NCI-H1930 (cell line): ENCODE data around the gene SCAMP5.

Source experiments
- DNase-seq, 2 experiments: peaks; one replicate each; lab custom pipeline; 2025; lab: John Stamatoyannopoulos, UW

SCAMP5 gene, protein sequence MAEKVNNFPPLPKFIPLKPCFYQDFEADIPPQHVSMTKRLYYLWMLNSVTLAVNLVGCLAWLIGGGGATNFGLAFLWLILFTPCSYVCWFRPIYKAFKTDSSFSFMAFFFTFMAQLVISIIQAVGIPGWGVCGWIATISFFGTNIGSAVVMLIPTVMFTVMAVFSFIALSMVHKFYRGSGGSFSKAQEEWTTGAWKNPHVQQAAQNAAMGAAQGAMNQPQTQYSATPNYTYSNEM

DNA sequence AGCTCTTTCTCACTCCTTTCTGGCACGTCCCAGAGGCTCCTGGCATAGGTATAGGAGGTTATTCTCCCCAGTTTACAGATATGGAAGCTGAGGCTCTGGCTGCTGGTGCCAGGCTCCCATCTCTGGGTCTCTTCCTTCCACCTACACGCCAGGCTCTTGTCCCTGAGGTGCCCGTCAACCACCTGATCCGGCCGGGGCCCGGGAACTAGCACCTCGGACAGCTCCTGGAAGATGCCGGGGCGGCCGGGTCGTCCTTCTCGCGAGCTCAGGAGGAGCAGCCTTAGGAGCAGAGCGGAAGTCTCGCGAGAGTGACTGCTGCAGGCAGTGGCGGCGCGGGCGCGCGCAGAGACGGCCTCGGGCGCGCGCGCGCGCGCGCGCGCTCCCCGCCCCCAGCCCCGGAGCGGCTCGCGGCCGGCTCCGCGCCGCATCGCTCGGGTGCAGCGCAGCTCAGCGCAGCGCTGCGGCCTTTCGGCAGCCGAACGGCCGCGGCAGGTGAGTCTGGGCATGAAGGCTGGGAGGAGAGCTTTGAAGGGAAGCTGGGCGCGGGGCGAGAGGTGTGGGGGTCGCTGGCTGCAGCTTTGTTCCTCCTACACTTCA is at the start of gene SCAMP5:
Gene SCAMP5, plus strand, starts transcription at position 382 of the 597 bp plus-strand sequence. CDS start 16,277 bp downstream, outside the sequence.
- DNase-seq, result peak; percentile 83 to 85

DNA sequence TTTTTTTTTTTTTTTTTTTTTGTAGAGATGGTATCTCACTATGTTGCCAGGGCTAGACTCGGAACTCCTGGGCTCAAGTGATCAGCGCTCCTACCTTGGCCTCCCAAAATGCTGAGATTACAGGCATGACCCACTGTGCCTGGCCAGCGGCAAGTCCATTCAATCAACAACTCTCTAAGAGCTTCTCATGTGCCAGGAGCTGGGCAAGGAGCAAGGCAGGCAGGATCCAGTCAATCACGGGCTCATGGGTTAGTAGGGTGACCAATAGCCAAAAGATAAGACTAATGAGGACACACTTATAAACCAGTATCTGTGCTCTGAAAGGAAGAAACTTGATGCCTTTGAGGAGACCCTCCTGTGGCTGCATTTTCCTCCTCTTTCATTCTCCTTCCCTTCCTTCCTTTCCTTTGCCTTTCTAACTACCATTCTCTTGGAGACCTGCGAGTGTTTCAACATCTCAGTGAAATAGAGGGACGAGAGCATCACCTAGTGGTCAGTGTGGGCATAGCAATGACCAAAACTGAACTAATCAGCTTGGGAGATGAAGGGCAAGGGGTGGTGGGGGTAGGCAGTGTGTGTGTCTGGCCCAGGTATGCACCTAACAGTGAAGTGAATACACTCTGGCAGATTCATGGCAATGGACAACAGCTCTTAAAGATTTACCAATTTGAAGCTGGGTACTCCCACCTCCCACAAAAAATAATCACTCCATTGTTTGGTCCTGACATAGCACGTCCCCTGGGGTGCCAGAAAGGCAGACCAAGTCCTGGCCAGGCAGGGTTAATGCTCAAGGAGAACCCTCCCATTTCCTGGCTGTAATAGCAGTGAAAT is 45.1 kb upstream of the SCAMP5 start:
- peak; percentile 51 to 70 for DNase-seq

DNA sequence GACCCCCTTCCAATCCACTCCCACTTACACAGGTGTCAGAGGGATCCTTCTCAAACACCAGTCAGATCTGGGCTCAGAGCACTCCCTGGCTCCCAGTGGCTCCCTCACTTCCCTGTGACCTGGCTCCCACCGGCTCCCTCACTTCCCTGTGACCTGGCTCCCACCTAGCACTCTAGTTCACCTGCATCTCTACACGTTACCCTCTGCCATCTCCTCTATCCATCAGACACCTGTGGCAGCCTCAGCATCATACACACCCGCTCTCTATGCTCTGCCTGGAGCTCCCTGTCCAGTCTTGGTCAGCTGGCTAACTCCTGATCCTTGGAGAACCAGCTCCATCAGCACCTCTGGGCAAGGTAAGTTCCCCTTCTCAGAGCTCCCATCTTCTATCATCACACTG is 44.4 kb upstream of the SCAMP5 start:
- no peak for DNase-seq

DNA sequence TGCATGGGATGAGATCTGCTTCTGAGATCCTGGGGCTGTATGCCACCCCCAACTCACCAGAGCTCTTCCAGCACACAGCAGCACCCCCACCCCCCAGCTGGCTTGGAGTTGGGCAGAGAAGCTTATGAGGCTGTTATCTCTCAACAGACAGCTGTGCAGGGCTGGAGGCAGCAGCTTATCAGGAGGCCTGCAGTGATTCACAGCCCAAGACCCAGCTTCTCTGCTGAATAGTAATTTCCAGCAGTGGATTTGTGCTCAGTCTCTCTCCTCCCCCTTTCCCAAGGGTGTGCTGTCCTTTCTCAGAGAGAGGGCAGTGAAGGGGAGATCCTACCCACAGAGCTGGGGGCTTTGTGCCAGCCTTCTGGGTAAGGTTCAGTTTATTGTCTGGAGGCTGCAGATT is 40.8 kb upstream of the SCAMP5 start:
- DNase-seq, result no peak

DNA sequence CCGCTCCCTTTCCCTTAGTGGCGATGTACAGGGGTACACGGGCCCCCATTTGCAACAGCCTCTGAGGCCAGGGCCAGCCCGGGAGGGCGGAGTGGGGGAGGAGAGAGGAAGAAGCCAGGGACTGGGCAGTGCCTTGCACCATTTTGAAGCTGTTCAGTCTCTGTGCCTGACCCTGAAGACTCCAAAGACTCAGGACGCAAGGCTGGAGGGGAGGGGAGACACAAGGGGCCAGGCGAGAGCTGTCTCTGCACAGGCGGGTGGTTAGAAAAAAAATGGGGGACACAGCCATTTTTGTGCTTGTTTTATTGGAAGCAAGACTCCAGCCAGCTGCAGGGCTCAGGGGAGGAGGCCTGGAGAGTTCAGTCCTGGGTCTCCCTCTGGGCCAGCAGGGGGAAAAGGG is 40.3 kb upstream of the SCAMP5 start:
- no peak for DNase-seq

DNA sequence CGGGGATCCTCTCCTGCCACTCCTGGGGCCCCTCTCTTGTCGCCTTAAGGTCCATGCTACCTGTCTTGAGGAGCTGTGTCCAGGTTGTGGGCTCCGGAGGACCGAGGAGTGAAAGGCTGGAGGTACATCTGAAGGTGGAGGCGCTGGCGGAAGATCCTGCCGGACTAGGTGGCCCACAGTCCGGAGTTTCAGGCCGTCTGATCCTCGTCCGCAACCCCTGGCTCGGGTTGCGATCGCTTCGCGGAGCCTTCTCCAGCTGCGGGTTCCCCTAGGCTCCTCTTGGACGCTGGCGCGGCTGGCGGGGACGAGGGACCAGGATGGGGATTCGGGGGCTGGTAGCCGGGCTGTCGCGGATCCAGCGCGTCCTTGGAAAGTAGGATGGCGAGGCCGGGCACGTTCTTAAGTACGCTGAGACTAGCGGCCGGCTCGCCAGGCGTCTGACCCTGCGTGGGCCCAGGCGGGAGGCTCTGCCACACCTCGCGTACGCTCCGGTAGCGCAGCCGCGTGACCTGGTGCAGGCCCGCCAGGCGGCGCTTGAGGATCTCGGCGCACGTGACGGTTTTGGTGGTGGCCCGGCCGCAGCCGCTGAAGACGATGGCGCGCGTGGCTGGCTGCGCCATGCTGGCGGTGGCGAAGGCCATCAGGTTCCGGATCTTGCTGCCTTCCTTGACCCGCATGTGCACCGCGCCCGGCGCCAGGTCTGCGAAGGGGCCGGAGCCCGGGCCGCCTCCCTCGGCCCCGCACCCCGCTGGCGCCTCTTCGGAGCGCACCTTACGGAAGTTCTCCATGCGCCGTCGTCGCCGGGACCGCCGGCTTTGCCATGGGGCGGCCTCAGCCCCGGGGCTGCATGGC is 39.3 kb upstream of the SCAMP5 start:
- DNase-seq, result peak; percentile 65 to 85

DNA sequence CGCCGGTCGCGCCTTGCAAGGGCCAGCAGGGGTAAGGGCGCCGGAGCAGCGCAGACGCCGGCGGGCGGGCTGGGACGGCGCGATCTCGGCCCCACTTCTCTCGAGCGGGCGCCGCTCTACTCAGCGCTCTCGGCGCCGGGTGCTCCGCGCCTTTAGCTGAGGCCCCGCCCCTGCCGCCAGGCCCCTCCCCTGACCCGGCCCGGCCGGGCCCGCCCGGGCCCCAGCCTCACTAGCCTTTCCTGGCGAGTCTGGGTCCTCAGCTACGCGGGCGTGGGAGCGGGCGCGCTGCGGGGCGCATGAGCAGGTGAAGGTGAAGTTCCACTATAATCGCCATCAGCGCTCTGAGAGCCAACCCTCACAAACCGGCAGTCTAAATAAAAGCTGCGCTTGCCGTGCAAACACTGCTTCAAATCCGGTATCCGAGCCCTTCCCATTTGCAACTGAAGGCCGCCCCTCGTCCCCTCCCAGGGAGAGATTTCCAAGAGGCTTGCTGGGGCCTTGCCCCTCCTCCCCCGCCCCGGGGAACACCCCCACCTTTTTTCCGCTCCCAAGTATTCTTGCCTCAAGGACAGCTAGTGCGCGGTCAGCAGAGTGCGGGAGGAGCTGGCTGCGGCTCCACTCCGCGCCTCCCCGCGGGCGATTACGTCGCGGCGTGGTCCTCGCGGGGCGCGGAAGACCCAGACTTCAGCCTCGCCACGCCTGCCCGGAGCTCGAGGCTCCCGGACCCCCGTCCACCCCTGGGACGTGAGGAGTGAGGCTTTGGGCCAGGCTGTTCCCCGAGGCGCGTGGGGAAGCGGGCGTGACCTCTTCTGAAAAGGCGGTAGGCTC is 38.5 kb upstream of the SCAMP5 start, which contains the start of gene RPP25:
Gene RPP25, minus strand, starts transcription at position 125 of the 828 bp plus-strand sequence. CDS start 189 bp downstream, outside the sequence.
- DNase-seq, result peak; percentile 63 to 79

DNA sequence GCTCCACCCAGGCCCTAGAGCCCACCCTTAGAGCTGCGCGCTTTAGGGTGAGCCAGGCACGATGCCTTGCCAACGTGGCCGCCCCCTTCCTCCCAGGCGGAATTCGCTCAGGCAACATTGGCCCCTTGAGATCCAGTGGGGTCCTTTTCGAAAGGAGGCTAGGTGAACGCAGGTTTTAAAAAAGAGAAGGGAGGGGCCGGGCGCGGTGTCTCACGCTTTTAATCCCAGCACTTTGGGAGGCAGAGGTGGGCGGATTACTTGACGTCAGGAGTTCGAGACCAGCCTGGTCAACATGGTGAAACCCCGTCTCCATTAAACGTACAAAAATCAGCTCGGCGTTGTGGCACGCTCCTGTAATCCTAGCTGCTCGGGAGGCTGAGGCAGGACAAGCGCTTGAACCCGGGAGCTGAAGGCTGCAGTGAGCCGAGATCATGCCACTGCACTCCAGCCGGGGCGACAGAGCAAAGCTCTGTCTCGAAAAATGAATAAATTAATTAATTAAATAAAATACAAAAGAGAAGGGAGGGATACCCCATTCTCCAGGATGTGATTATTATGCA is 37.8 kb upstream of the SCAMP5 start:
- no peak for DNase-seq

DNA sequence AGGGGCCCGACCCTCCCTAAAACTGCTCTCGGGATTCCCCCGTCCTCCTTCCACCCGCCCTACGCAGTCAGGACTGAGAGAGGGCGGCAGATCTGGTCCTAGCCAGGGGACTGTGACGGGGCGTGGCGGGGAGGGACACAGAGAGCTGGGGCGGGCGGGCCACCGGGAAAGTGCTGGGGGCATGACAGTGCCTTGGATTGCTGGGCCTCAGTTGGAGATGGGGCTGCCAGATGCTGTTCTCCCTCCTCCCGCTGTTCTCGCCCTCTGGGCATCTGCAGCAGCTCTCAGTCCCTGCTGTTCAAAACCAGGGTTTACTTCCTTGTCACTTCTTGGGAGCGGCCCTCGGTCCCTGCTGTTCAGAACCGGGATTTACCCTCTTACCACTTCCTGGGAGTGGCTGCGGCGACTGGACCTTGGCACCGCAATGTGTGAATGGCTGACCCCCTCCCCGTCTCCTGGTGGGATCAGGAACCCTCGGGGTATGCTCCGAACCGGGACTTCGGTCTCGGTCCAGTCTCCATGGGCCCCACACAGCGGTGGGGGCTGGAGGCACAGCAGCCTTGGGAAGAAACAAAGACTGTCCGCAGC is 36.9 kb upstream of the SCAMP5 start:
- DNase-seq, result no peak

DNA sequence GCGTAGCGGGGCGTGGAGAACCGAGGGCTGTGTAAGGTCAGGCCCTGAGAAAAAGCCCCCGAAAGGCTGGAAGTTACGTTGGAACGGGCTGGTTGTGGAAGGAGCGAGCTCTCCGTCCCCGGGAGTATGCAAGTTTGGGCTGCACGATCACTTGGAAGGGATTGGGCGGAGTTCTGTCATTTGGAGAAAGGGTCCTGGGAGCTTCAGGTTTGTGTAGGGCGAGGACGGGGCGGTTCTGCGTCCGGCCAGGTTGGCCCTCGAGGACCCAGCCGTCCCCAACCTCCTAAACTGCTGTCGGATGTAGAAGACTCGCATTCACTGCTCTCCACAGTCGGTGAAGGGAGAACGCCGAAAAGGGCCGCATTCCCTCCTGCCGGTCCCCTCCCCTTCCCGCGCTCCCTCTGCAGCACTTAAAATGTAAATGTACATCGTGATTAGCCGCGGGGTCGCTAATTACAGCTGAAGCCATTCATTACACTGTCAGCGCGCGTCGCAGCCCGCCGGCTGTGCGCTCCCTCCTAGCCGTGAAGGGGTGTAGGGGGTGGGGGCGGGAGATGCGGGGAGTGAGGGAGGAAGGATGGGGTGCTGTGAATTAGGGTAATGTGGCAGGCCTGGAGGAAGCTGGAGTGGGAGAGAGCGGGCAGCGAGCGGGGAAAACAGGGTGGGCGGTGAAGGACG is 36.3 kb upstream of the SCAMP5 start:
- DNase-seq, result no peak

DNA sequence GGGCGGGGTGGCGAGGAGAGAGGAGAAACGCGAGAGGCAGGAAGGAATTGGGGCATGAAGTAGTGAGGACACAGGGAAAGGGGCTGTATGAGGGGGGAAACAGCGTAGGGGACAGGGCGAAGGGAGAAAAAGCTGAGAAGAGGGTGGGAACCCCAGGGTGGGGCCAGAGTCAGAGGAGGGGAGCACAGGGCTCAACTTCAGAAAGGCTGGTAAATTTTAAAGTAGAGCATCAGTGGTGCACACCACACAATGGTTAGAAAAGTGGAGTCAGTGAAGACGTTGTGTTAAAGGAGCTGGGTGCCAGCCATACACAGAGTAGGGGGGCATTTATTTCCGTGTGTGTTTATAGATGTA is 35.8 kb upstream of the SCAMP5 start:
- DNase-seq, result no peak

DNA sequence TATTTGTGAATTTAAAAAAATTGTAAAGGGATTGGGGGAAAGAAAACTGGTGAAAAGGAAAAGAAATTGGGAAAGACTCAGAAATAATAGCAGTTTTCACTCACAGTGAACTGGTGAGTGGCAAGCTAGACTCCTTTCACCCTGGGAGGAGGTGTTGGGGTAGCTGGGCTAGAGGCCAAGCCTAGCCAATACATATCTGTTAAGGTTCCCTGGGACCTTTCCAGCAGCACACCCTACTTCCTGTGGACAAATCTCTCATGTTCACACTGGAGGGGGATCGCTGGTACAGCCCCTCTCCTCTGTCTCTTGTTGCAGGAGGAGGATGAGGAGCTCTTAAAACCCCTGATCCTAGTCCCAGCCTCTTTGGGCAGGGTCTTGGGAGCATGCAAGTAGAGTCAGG is 35.1 kb upstream of the SCAMP5 start:
- no peak for DNase-seq

DNA sequence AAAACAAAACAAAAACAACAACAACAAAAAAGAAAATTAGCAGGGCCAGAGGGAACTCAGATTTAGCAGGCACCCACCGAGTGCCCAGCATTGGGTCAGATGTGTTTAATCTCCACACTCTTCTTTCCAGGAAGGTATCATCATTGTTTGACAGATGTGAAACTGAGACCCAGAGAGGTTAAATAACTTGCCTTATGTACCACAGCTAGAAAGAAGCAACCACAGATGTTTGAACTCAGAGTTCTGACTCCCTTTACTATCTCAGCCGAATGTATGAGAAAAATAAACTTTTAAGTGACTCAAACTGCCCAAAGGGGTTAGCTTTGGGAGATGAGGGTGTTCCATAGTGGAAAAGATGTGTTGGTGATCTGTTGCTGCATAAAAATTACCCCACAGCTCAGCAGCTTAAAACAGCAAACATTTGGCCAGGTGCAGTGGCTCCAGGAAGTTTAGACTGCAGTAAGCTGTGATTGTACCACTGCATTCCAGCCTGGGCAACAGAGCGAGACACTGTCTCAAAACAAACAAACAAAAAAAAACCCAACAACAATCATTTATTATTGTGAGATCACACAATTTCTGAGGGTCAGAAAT is 34.3 kb upstream of the SCAMP5 start:
- DNase-seq, result no peak

DNA sequence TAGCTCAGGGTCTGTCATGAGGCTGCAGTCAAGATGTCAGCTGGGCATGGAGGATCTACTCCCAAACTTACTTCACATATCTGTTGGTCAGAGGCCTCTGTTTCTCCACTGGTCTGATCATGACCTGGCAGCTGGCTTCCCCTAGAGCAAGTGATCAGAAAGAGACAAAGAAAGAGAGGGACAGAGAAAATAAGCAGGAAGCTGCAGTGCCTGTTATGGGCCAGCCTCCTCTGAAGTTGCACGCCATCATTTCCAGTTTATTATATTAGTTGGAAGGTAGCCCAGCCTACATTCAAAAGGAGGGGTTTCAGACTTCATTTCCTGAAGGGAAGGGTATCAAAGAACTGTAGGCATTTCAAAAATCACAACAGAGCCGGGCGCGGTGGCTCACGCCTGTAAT is 33.7 kb upstream of the SCAMP5 start:
- no peak for DNase-seq

DNA sequence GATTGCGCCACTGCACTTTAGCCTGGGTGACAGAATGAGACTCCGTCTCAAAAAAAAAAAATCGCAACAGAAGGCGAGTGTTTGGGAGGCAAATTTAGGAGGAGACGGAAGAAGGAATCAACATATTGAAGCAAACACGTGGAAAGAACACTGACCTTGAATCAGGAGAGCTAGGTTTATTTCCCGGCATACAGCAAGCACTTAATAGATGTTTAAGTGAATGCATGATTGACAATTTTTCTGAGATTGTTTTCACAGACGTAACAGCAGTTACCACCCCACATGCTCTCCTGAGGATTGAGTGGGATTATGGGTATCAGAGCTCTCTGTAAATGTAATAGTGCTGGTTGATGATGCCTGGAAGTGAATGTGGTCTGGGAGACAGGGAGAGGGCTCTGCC is 33.1 kb upstream of the SCAMP5 start:
- no peak for DNase-seq

DNA sequence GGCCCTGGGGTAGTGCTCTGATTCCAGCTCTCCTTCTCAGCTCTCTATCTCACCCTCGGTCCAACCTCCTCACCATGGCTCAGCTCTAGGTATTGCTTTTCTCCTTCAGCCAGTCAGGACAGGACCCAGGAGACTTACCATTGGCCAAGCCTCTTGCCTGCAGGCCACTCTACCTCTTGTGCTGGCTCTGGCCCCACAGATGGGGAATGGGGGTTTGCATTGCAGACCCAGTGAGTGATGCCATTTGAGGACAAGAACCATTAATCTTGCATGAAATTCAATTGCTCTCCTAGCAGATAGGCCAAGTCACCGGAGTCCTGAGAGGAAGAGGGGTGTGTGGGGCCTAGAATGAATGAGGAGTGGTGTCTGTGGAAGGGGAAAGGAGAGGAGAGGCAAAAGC is 32.7 kb upstream of the SCAMP5 start:
- no peak for DNase-seq

DNA sequence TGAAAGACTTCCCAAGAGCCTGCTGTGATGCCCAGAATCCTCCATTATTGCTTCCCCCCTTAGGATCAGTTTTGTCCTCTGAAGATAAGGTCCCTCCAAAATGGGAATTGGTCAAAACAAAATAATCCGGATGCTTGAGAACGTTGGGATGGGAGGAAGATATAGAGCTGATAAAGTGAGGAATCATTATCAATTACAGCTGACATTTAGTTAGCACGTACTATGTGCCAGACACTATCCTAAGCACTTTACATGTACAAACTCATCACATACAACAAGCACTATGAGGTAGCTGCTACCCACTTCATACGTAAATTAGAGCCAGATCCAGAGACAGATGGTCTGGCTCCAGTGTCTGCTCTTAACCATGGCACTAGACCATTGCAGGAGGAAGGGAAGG is 32.1 kb upstream of the SCAMP5 start:
- DNase-seq, result no peak

DNA sequence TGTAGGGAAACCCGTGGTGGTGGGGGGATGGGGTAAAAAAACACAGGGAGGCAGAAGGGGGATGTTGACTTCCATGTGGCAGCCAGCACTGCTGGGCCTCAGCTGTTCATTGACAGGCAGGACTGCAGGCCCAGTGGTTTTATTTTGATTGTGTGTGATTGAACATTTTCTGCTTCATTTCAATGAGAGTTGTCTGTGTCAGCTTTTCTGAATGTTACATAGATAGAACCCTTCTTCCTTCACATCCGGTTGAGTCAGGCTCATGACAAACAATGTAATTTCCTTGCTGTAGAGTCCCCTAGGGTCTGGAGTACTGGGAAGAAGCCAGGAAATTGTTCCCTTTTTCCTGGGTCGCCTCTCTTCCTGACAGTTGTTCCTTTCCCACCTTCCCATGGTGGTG is 30.6 kb upstream of the SCAMP5 start:
- no peak for DNase-seq

DNA sequence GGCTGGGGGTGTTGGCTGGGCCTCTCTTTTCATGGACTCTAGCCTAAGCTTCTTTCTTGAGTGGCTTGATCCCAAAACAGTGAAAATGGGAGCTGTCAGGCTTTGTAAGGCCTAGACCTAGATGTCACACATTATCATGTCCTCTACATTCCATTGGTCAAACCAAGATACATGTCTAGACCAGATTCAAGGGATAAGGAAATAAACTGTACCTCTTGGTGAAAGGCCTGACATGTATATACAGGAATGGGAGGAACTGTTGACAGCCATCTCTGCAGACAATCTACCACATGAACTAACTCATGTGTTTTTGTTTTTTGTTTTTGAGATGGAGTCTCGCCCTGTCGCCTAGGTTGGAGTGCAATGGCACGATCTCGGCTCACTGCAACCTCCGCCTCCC is 27.7 kb upstream of the SCAMP5 start:
- no peak for DNase-seq

DNA sequence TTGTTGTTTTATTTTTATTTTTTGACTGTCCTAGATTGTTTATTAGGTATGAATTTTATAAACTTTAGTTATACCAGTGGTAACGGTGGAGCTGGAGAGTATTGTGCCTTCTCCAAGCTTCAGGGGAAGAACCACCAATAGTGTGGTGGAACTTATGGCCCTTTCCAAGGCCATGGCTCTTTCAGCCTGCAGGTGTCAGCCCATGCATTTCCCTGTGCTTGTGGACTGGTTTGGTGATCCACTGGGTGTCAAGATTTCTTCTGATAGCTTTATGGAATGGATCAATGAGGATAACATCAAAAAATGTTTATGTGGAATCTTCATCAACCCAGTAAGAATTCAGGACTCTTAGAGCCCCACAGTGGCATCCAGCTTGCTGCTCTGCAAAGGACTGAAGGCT is 19.2 kb upstream of the SCAMP5 start:
- no peak for DNase-seq
